Stimulated activated CD4-positive, alpha-beta T cell treated with anti-CD3 and anti-CD28 coated beads, Interleukin-1b, Interleukin-23, amount 100 ng/mL, for 4 hours (primary cell): ENCODE data around the gene AGTR1.

Experiments
- DNase-seq, 2 donors: peaks; one replicate each; pipeline ENCODE4 v3.0.0-alpha.2; 2020; ENCODE audit warnings: low read depth in 2 of 2

Gene AGTR1

DNA sequence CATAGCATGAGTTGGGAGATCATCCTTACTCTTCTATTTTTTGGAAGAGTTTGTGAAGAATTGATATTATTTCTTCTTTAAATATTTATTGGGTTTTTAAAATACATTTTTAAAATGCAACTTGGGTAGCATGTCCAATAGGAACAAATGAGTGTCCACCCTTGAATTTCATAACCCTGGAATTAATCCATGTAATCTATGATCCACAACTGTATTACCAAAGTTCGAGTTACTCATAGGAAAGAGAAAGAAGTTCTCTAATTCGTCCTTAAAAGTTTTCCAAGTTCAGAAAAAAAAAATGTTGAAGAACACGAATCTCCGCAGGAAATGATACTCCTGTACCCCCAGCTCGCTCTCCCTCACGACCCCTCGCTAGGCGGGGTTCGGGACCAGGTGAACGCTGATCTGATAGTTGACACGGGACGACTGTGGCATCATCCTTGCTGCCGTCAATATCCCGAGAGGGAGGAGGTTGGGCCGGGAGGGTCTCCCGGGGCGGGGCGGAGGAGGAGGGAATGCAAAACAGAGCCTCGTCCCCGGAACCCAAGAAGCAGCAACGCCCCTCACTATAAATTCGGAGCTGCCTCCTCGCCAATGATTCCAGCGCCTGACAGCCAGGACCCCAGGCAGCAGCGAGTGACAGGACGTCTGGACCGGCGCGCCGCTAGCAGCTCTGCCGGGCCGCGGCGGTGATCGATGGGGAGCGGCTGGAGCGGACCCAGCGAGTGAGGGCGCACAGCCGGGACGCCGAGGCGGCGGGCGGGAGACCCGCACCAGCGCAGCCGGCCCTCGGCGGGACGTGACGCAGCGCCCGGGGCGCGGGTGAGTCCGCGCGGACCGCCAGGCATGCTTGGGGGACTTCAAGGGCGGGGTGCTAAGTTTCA lies at the start of gene AGTR1:
TSS of gene AGTR1 (plus strand) at position 598 of the 884 bp plus-strand sequence. CDS start 43,133 bp downstream, outside the sequence.
- no peak for DNase-seq

DNA sequence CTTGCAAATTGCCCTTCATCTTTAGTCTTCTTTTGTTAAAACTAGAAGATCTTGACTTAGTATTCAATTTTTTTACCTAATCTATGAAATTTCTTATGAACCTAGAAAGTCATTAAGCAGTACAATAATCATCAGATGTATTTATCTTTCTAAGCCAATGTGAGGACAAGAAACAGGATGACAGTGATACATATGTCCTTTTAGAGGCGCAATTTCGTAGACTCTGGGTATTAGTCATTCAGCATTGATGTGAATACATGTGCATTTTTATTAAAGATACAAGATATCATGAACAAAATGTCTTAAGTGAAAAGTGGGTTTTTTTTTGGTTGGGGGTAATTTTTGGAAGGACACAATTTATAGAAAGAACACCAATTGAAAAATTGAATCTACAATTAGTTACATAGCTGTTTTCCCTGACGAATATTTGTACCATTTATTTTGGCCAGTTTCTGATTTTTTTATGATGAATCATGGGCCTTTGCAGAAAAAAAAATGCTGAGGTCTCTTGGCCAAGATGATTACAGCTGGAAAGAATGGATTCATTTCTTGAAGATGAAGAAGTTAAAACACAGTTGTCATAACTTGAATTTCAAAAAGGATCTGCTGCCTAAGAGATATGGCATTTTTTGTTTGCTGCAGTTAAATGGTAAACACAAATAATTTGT lies 48.9 kb upstream of the AGTR1 start:
- no peak for DNase-seq

DNA sequence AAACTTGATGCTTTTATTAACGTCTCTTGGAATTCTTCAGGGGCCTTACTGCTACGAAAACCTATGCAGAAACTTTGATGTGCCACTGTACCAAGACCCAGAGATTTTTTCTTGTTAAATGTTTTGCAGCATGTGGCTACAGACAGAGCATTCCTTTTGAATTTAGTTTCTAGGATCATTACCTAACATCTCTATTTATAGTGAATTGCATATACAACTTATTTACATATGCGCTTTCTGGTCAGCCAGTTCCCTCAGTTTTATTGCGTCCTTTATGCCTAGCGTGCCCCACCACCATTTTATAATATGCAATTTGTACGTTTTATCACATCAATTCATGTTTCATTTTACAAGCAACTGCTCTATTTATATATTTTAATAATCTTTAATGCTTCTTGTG lies 46.2 kb upstream of the AGTR1 start:
- no peak for DNase-seq

DNA sequence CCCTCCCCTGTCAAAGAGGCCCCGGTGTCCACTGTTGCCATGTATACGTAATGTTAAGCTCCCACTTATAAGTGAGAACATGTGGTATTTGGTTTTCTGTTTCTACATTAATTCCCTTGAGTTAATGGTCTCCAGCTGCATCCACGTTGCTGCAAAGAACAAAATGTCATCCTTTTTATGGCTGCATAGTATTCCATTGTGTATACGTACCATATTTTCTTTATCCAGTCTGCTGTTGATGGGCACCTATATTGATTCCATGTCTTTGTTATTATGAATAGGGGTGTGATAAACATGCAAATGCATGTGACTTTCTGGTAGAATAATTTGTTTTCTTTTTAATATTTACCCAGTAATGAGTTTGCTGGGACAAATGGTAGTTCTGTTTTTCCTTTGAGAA lies 43.3 kb upstream of the AGTR1 start:
- no peak for DNase-seq

DNA sequence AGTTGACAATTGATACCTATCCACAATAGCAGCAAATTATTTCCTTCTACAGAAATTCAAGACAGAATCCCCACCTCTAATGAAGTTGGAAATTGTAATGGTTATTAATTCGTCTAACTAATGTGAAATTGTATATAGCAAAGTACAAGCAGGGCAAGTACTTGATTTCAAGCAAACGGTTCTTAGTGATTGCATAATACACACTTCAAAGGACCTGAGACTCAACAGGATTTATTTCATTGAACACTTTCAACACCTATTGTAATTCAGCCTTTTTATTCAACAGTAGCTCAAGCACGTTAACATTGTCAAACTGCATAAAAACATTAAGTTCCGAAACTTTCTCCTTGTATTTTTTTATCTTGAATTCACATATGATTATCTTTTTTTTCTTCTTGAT lies 40.2 kb upstream of the AGTR1 start:
- no peak for DNase-seq

DNA sequence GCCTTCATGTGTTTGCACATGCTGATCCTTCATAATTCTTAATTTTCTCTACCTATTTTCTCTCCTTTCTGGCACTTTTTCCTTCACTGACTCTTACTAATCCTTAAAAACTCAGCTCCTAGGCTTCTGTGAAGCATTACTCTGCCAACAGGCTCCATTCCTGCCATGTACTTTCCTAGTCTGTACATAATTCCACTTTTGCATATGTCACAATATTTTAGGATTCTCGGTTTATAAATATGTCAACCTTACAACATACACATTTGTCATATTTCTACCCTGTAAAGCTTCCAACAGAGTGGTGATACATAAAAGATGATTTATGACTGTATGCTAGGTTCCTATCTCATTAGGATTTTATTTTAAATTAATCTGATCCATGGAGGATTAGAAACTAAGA lies 38.2 kb upstream of the AGTR1 start:
- no peak for DNase-seq

DNA sequence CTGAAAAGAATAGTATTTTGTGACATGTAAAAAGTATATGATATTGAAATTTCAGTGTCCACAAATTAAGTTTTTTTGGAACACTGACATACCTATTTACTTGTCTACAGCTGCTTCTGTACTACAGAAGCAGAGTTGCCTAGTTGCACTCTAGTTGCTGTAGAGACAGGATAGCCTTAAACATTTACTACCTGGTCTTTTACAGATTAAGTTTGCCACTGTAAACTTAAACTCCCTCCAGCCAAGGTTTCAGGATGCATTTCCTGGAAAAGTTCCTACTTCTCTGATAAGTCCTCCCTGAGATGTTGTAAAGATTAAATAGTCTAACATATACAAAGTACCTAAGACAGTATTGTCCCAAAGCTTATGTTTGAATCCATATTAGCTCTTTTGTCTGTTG lies 17.4 kb upstream of the AGTR1 start:
- DNase-seq, result no peak

DNA sequence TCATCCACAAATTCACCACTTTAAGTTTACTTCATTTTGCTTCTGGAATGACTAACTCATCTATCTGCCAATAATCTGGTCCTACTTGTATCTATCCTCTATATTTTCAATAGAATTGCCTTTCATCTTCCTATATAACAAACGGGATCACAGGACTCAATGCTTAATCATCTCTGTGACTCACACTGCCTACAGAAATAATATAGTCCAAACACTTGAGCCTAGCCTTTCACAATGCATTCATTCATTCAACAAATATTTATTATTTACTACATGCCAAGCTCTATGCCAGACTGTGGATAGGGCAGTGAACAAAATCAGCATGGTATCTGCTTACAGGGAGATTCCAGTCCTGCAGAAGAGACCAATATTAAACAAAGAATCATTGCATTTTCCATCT lies 16.6 kb upstream of the AGTR1 start:
- no peak for DNase-seq

DNA sequence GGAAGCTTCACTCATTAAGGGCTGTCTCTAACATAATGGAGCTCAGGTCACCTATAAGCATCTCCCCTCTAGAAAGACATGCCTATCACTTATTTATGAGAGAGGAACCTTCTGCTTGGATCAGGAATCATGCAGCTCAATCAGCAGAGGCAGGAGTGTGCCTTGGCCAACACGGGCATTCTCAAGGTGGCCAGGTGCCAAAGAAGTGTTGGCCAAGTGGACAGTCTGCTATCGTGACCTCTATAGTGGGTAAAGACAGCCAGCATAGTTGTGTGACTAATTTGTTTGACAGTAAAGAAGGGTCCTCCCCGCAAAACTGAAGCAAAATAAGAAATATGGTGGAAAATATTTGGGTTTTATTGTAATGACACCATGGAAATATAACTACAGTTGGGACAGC lies 14.7 kb upstream of the AGTR1 start:
- no peak for DNase-seq

DNA sequence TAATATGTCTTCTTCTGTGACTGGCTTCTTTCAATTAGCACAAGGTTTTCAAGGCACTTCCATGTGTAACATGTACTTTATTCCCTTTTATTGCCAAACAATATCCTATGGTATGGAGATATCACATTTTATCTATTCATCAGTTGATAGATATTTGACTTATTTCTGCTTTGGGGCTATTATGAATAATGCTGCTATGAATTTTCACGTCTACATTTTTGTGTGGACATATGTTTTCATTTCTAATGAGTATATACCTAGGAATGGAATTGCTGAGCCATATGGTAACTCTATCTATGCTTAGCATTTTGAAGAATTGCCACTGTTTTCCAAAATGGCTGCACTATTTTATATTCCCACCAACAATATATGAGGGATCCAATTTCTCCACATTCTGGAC lies 3.6 kb upstream of the AGTR1 start:
- DNase-seq, result no peak

DNA sequence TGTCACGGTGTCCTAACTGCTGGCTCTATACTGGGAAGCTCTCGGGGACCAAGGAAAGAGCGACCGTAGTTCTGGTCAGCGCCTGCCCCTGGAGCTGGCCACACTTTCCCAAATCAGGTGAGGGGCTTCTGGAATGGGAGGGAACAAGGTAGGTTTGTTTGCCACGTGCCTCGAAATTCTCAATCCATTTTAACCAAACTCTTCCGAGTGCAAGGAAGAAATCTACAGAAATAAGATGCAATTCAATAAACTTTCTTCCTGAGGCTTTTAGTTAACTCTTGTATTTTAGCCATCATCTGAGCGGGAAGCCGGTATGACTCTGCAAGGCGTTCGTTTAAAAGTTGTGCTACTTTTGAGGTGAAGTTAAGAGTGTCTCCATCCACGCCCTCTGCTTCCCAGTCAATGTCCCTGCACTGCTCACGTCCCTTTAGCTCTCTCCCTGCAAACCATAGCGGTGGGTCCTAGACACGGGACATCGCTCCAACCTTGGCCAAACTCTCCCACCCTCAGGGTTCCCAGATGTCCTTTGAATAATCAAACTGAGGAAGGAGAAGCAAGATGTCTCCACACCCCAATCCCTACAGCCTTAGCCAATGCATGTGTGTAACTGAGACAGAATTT lies 597 bp downstream of the AGTR1 start:
- no peak for DNase-seq

DNA sequence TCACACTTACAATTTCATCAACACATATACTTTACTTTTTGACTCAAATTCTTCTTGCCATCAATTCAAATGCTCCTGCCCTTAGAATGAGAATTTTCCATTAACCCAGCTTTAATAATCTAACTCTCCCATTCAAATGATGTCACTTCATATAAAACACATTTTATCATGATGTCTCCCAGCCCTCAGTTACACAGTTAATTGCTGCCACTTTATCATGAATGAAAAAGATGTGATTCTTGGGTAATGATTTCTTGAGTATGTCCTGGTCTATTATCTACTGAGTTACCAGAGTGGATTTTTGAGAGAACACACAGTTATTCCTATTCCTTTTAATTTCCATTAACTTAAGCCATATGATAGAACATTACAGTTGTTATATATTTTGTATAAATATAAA lies 7.6 kb downstream of the AGTR1 start:
- no peak for DNase-seq

DNA sequence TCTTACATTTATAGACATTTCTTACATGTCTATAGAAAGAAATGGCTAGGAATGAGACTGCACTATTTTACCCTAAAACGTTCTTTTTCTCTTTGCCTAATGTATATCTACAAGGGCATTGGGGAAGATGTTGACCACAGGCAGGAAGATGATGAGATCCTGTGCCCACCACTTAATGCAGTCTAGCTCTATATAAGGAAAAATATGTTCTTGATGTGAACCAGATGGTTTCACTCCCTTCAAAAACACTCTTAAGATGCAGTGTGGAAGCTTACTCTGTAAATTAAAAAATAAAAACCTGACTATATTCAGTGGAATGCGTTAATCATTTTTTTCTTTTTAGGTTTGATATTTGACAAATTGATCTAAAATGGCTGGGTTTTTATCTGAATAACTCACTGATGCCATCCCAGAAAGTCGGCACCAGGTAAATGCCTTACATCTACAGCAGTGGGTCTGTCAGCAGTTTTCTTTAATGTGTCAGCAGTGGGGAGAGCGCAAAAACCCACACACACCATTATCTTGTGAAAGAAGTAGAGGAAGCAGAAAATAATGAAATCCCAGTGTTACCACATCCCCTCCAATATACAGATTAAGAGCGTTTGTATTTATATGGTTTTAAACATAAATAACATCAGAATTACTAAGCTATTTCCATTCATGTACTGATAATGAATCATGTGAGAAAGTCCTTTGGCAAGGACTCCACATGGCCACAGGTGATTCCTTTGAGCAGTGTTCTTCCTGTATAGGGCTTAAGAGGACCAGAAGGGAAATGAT lies 10.1 kb downstream of the AGTR1 start:
- DNase-seq, result no peak

DNA sequence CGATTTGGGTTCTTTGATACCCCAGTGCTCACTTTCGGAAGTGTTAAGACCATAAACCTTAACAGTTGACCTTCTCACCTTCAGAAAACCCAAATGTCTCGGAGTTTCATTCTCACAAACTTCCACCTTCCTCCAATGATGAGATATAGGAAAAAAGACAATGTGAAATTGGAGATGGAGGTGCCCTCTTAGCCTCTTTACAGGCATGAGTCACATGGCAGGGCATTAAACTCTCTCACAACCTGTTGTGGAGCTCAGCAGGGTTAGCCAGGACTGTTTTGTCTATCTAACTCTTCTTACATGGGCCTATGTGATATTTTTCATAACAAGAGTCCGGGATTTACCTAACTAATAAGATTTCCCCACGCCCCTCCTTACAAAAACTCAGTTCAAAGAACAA lies 10.7 kb downstream of the AGTR1 start:
- DNase-seq, result no peak

DNA sequence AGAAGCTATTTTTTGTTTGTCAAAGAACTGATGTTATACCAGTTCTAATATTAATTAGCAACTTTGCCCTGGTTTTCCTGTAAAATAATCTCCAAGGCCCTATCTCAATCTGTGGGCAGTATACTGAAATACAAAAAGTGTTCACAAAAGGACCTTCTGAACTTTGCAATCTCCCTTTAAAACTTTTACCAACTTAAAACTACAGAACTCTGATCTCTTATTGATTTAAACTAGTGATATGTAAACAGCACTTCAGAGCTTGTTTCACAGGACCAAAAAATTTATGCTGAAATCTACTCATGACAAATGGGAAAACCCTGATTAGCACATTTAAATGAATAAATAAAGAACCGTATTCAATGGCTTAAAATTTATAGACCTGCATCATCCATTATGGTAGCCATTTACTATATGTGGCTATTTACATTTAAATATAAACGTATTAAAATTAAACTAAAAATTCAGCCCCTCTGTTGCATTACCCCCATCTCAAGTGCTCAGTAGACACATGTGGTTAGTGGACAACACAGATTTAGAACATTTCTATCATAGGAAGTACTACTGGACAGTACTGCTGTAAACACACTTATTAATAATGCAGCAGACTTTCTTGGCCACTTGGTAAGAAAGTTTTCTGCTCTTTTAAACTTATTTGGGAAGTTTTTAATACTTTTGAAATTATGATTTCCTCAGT lies 12.0 kb downstream of the AGTR1 start:
- DNase-seq, result no peak

DNA sequence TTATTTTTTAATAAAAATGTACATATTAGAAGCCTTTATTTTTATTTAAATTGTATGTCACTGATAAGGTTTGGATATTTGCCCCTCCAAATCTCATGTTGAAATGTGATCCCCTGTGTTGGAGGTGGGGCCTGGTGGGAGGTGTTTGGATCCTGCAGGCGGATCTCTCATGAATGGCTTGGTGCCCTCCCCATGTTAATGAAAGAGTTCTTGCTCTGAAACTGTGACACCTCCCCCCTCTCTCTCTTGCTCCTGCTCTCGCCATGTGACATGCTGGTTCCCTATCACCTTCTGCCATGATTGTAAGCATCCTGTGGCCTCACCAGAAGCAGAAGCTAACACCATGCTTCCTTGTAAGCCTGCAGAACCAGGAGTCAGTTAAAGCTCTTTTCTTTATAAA lies 13.0 kb downstream of the AGTR1 start:
- DNase-seq, result no peak

DNA sequence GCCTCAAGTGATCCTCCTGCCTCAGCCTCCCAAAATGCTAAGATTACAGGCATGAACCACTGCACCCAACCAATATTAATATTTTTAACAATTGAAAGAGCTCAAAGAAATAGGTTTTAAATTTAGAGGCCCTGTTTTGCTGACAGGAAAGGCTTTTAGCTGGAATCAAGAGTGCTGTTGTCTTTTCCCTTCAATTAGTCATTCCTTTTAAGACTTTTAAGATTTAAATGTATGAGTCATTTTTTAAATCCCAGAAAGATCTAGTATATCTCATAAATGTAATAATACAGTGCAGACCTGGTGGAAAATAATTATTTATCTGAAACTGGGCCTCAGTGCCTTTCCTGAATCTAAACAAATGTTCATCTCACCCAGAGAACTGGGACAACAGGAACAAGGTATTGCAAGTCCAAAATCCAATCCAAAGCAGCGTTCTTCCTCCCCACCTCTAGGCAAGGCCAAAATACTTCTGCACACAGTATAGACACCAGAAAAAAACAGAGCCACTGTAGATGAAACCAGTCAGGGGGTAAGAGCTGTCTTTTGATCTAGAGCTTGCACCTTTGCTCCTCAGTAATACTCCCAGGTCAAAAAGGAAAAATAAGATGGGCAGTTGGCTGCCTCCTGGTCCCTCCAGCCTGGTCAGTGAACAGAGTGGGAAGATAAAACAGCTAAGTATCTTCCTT lies 14.4 kb downstream of the AGTR1 start:
- no peak for DNase-seq

DNA sequence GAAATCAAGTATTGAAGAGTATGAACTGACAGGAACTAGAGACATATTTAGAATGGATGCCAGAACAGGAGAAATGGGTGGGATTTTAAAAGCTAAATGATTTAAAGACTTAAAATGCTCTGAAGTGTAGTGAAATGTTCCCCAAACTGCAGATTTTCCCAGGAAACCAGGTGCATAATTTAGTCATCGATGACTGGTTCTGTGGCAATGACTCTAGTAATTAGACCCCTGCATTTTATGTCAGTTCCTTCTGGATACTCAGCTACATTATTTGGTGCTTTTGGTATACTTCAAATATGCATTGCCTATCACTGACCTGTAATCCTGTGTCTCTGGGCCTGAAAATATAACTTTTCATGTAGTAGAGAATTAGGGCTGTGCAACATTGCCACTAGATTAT lies 16.8 kb downstream of the AGTR1 start:
- no peak for DNase-seq

DNA sequence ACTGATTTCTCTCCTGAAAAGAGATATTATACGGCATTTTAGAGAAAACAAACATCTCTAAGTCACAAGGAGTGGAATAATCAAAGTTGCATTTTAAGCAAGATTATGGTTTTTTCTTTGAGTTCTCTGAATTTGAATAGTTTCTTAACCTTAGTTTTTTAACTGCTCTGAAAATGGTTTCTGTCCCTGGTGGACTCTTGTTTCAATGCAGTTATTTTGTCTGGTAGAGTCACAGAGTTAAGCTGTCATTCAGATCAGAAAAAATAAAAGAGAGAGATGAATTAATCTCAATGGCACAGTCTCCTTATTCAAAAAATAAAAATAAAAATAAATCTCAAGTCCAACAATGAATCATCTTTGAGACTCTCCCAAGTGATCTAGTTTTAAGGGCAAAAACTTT lies 19.0 kb downstream of the AGTR1 start:
- no peak for DNase-seq

DNA sequence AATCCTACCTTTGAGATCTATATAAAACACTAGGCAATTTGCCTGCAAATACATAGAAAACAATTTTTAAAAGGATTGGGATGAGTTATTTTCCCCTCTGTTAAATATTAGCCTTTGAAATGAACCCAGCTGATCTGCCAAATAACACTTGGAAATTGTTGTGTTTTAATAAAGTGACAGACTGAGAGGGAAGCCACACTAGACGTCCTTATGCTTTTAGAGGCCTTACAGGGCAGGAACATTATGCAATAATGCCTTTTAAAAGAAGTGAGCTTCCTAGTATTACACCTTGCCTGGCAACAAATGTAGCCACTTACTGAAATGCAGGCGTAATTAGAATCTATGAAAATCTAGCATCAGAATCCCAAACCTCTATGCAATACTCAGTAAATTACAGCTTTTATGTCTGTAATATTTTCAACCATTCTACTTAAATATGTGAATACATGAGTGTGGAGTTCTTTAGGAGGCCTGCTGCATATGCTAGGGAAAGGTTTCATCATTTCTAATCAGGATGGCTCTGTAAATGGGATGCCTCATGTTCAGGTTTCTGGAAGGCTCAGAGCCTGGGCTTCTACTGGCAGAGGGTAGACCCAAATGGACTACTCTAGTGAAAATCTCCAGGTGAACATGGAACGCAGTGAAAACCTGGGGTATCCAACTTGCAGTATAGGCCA lies 20.3 kb downstream of the AGTR1 start:
- DNase-seq, result no peak
